ENCODE measurements around the gene NBAS. TPM values are rescaled to one million over a fixed set of nuclear protein-coding genes. Genes with fewer than 3 reads are reported as not detected.

Gene NBAS
- polyA plus RNA-seq, 1 donor (not counting 4 experiments of a cell fraction or from before 2014, with no cell fraction given): 27.9 TPM

GRCh38 chr2:15284614-15285013 is 276.5 kb downstream of the NBAS start:
- dilution Hi-C loops (cut with MboI; ENCODE audit: extremely low pct_ligation_motif_present, low sequenced_read_pairs): no loop called here
- Histone ChIP-seq H2AFZ (ENCODE audit: control insufficient read depth, low read length) (no peak overlapping the region), H3K4me3 (ENCODE audit: control insufficient read depth in 2 of 3, extremely low read depth in 1 of 3, insufficient read depth in 2 of 3, low read depth in 1 of 3, low read length in 3 of 3) (no peak overlapping the region), H3K9me3 (ENCODE audit: control insufficient read depth, low read depth, low read length) (no peaks in the 10 kb centered on the region), H3K79me2 (ENCODE audit: control insufficient read depth, insufficient read depth, low read length) (no peaks in the 10 kb centered on the region), H3K36me3 (ENCODE audit: control insufficient read depth in 2 of 2, extremely low read depth in 1 of 2, insufficient read depth in 2 of 2, low read length in 2 of 2) (peaks cover 0 to 2% of the 10 kb centered on the region in 2 experiments), H3K9ac (ENCODE audit: control insufficient read depth, extremely low read depth, insufficient read depth, low read length) (no peak overlapping the region), H3K27ac (ENCODE audit: control insufficient read depth, insufficient read depth, low read length) (no peak overlapping the region), H4K20me1 (ENCODE audit: control insufficient read depth, extremely low read depth, insufficient read depth, low read length) (no peaks in the 10 kb centered on the region), H3K9me1 (ENCODE audit: control insufficient read depth, extremely low read depth, insufficient read depth, low read length) (peaks cover 2% of the 10 kb centered on the region), H3K4me1 (ENCODE audit: control insufficient read depth, extremely low read depth, insufficient read depth, low read length) (no peaks in the 10 kb centered on the region), H3K27me3 (ENCODE audit: control insufficient read depth, extremely low read depth, insufficient read depth, low read length) (no peaks in the 10 kb centered on the region), H3K4me2 (ENCODE audit: control insufficient read depth, extremely low read depth, insufficient read depth, low read depth, low read length) (no peak overlapping the region)
- no peak for DNase-seq (ENCODE audit: low read depth, low spot score)
- no peak for FAIRE-seq
- no peak for TF ChIP-seq EZH2 (IDR thresholded peaks at IDR 0.05; ENCODE audit: low read length)
- TF ChIP-seq, protein P1, sequence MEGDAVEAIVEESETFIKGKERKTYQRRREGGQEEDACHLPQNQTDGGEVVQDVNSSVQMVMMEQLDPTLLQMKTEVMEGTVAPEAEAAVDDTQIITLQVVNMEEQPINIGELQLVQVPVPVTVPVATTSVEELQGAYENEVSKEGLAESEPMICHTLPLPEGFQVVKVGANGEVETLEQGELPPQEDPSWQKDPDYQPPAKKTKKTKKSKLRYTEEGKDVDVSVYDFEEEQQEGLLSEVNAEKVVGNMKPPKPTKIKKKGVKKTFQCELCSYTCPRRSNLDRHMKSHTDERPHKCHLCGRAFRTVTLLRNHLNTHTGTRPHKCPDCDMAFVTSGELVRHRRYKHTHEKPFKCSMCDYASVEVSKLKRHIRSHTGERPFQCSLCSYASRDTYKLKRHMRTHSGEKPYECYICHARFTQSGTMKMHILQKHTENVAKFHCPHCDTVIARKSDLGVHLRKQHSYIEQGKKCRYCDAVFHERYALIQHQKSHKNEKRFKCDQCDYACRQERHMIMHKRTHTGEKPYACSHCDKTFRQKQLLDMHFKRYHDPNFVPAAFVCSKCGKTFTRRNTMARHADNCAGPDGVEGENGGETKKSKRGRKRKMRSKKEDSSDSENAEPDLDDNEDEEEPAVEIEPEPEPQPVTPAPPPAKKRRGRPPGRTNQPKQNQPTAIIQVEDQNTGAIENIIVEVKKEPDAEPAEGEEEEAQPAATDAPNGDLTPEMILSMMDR (optimal IDR thresholded peaks at IDR 0.05 in 1 of 3, IDR thresholded peaks at IDR 0.05 in 1 of 3, conservative IDR thresholded peaks at IDR 0.05 in 1 of 3; ENCODE audit: extremely low read depth in 1 of 3, insufficient read depth in 2 of 3, low read length in 3 of 3): no peak

- H3K27me3 ChIP-seq (ENCODE audit: control insufficient read depth, extremely low read depth, insufficient read depth, low read length): no peaks in the 10 kb centered on the region
- H3K9me3 ChIP-seq (ENCODE audit: control insufficient read depth, low read depth, low read length): no peaks in the 10 kb centered on the region
- FAIRE-seq (no peak), DNase-seq (ENCODE audit: low read depth, low spot score) (no peak)
- no peaks in the 10 kb centered on the region for H3K4me1 ChIP-seq (ENCODE audit: control insufficient read depth, extremely low read depth, insufficient read depth, low read length)
- TF ChIP-seq EZH2 (IDR thresholded peaks at IDR 0.05; ENCODE audit: low read length): no peak
- TF ChIP-seq, protein P1 (optimal IDR thresholded peaks at IDR 0.05 in 1 of 3, IDR thresholded peaks at IDR 0.05 in 1 of 3, conservative IDR thresholded peaks at IDR 0.05 in 1 of 3; ENCODE audit: extremely low read depth in 1 of 3, insufficient read depth in 2 of 3, low read length in 3 of 3): no peak
- H3K79me2 ChIP-seq (ENCODE audit: control insufficient read depth, insufficient read depth, low read length): no peaks in the 10 kb centered on the region
- dilution Hi-C loops (cut with MboI; ENCODE audit: extremely low pct_ligation_motif_present, low sequenced_read_pairs): no loop called here
- H4K20me1 ChIP-seq (ENCODE audit: control insufficient read depth, extremely low read depth, insufficient read depth, low read length): no peaks in the 10 kb centered on the region
- H3K36me3 ChIP-seq (ENCODE audit: control insufficient read depth in 2 of 2, extremely low read depth in 1 of 2, insufficient read depth in 2 of 2, low read length in 2 of 2): peaks cover 0 to 2% of the 10 kb centered on the region in 2 experiments
- no peak overlapping the region for H2AFZ ChIP-seq (ENCODE audit: control insufficient read depth, low read length)
- H3K27ac ChIP-seq (ENCODE audit: control insufficient read depth, insufficient read depth, low read length): no peak overlapping the region
- H3K4me2 ChIP-seq (ENCODE audit: control insufficient read depth, extremely low read depth, insufficient read depth, low read depth, low read length): no peak overlapping the region
- H3K4me3 ChIP-seq (ENCODE audit: control insufficient read depth in 2 of 3, extremely low read depth in 1 of 3, insufficient read depth in 2 of 3, low read depth in 1 of 3, low read length in 3 of 3): no peak overlapping the region
- H3K9me1 ChIP-seq (ENCODE audit: control insufficient read depth, extremely low read depth, insufficient read depth, low read length): peaks cover 2% of the 10 kb centered on the region
- H3K9ac ChIP-seq (ENCODE audit: control insufficient read depth, extremely low read depth, insufficient read depth, low read length): no peak overlapping the region
These were observed 279.5 kb downstream of the NBAS start for GRCh38 chr2:15281681-15282080.

All from keratinocyte (primary cell).